GM18517 (cell line): Measurements from ENCODE around the gene MTUS2.

Experiments used
- ATAC-seq: cut with Tn5 transposase; IDR thresholded peaks from one replicate; pipeline ENCODE4 v1.9.1; 2021; ENCODE audit warnings: mild to moderate bottlenecking, moderate library complexity; ENCODE audit not compliant: unreplicated experiment

MTUS2 gene

GRCh38 chr13:29474991-29475390 lies 654.9 kb downstream of the MTUS2 start:
- ATAC-seq = no peak

GRCh38 chr13:29476046-29476445 lies 655.9 kb downstream of the MTUS2 start:
- ATAC-seq = no peak

- ATAC-seq = no peak
Observed at GRCh38 chr13:29479716-29480492, 659.8 kb downstream of the MTUS2 start.

GRCh38 chr13:29480893-29481525 lies 660.9 kb downstream of the MTUS2 start:
- no peak for ATAC-seq

- no peak for ATAC-seq
Observed at GRCh38 chr13:29481603-29482002, 661.5 kb downstream of the MTUS2 start.

- no peak for ATAC-seq
Observed at GRCh38 chr13:29482504-29482903, 662.4 kb downstream of the MTUS2 start.

- ATAC-seq = no peak
Observed at GRCh38 chr13:29483211-29483610, 663.1 kb downstream of the MTUS2 start.

- no peak for ATAC-seq
Observed at GRCh38 chr13:29483623-29484022, 663.5 kb downstream of the MTUS2 start.

- no peak for ATAC-seq
Observed at GRCh38 chr13:29484236-29484635, 664.1 kb downstream of the MTUS2 start.

- ATAC-seq = no peak
Observed at GRCh38 chr13:29484796-29485195, 664.7 kb downstream of the MTUS2 start.

GRCh38 chr13:29486551-29486950 lies 666.4 kb downstream of the MTUS2 start:
- no peak for ATAC-seq

- ATAC-seq = no peak
Observed at GRCh38 chr13:29487466-29488454, 667.6 kb downstream of the MTUS2 start.

GRCh38 chr13:29489650-29490560 lies 669.8 kb downstream of the MTUS2 start:
- no peak for ATAC-seq

GRCh38 chr13:29490561-29490885 lies 670.4 kb downstream of the MTUS2 start:
- ATAC-seq = no peak

- ATAC-seq = no peak
Observed at GRCh38 chr13:29491248-29491647, 671.1 kb downstream of the MTUS2 start.

GRCh38 chr13:29493796-29494195 lies 673.7 kb downstream of the MTUS2 start:
- no peak for ATAC-seq

GRCh38 chr13:29494520-29494919 lies 674.4 kb downstream of the MTUS2 start:
- no peak for ATAC-seq

GRCh38 chr13:29496241-29496712 lies 676.1 kb downstream of the MTUS2 start:
- no peak for ATAC-seq

GRCh38 chr13:29497137-29497654 lies 677.1 kb downstream of the MTUS2 start:
- ATAC-seq = no peak

- ATAC-seq = no peak
Observed at GRCh38 chr13:29498426-29499040, 678.4 kb downstream of the MTUS2 start.
